Psoas muscle (tissue), 8 donors: ENCODE data around the gene MRPS35. TPM values are rescaled to one million over a fixed set of nuclear protein-coding genes. Genes with fewer than 3 reads are reported as not detected.

Experiments
- ATAC-seq, 4 donors: fragments of 200-7000 bp; cut with Tn5 transposase; one replicate each; pipeline ENCODE4 v1.9.1; 2020; ENCODE audit warnings: moderate library complexity in 3 of 4, mild to moderate bottlenecking in 2 of 4
- DNase-seq, 2 donors: peaks; one replicate each; pipeline ENCODE4 v3.0.0-alpha.2; 2020
- H3K27ac ChIP-seq: fragments of 200-600 bp; one replicate; pipeline ENCODE4 v1.8.0; 2022
- H3K27me3 ChIP-seq, 3 donors: fragments of 200-600 bp in 1 of 3; one replicate each; pipeline versions ENCODE4 v1.6.1 to v1.8.0; 2013 to 2022; ENCODE audit warnings: low read length in 2 of 3, mild to moderate bottlenecking in 2 of 3, moderate library complexity in 1 of 3; ENCODE audit not compliant: insufficient read depth in 3 of 3
- H3K36me3 ChIP-seq, 2 donors: fragments of 200-600 bp in 1 of 2; one replicate each; pipeline versions ENCODE4 v1.6.1 to v1.8.0; 2013 to 2022; ENCODE audit warnings: low read depth in 1 of 2, mild to moderate bottlenecking in 1 of 2, moderate library complexity in 1 of 2; ENCODE audit not compliant: insufficient read depth in 1 of 2
- H3K4me1 ChIP-seq: fragments of 200-600 bp; one replicate; pipeline ENCODE4 v1.8.0; 2022
- H3K4me3 ChIP-seq: fragments of 200-600 bp; one replicate; pipeline ENCODE4 v1.8.0; 2022; ENCODE audit warnings: mild to moderate bottlenecking
- H3K9me3 ChIP-seq: fragments of 200-600 bp; one replicate; pipeline ENCODE4 v1.8.0; 2022
- WGBS, 3 donors: extraction: QIAGEN DNeasy Blood & Tissue Kit; methylation state at CpG; one replicate each; pipeline versions ENCODE4 v1.1.6 to v1.1.7; 2013; 5-methylcytosine and 5-hydroxymethylcytosine counted together
- intact Hi-C, 2 donors: fragments of 100-400 bp; cut with DNase I; formaldehyde crosslinking; loops; one replicate each; pipeline versions ENCODE4 v1.11.0 to v1.14.2; 2022
- polyA plus RNA-seq, 3 donors: library from polyadenylated mRNA; stranded (reverse); fragments of 200-250 nt; gene quantifications; one replicate each; pipeline ENCODE4 v1.2.3, GENCODE V29; 2013
- total RNA-seq, 4 donors: library from RNA; stranded (reverse); fragmentation: NEBNext Ultra II Directional in 2 of 4; extraction: Animal tissue kit (Norgen Biotek cat#: 25700) in 2 of 4; gene quantifications; one replicate each; pipeline versions ENCODE4 v1.2.1 to v1.2.4, GENCODE V29; 2021 to 2023
- TF ChIP-seq, protein P1 (sequence below): fragments of 200-600 bp; IDR thresholded peaks from one replicate; pipeline ENCODE4 v1.8.0; 2022; ENCODE audit warnings: antibody characterized with exemption
- donor health status: healthy with polysubstance abuse.
- donor health status: DM: no; HTN: no; CAD: no; lungs with moderate emphysema.
- donor health status: Bipolar disorder and iron deficiency.
- donor health status: healthy.
- donor health status: DM: yes; HTN: yes; CAD: no.
- donor health status: DM: no; HTN: no; CAD: no.
- donor health status: DM: no; HTN: no; CAD: no.
- donor health status: DM: yes; HTN: yes; CAD: no.

The MRPS35 gene
- total and polyA plus RNA-seq, 7 donors: 48.8 to 129 (median 64.8) TPM

GRCh38 chr12:27682534-27682933 is 28.1 kb upstream of the MRPS35 start:
- Histone ChIP-seq H3K27ac (no peak overlapping the region), H3K27me3 (no peaks in the 10 kb centered on the region), H3K4me3 (no peak overlapping the region), H3K36me3 (peaks cover 18 to 96% of the 10 kb centered on the region in 2 donors), H3K4me1 (no peaks in the 10 kb centered on the region), H3K9me3 (no peaks in the 10 kb centered on the region)
- intact Hi-C loops: no loop called here
- 96 to 100% (median 97%) methylated on average over 2 of the region's 2 CpGs for WGBS, 3 donors
- no peak for DNase-seq
- TF ChIP-seq, protein P1, sequence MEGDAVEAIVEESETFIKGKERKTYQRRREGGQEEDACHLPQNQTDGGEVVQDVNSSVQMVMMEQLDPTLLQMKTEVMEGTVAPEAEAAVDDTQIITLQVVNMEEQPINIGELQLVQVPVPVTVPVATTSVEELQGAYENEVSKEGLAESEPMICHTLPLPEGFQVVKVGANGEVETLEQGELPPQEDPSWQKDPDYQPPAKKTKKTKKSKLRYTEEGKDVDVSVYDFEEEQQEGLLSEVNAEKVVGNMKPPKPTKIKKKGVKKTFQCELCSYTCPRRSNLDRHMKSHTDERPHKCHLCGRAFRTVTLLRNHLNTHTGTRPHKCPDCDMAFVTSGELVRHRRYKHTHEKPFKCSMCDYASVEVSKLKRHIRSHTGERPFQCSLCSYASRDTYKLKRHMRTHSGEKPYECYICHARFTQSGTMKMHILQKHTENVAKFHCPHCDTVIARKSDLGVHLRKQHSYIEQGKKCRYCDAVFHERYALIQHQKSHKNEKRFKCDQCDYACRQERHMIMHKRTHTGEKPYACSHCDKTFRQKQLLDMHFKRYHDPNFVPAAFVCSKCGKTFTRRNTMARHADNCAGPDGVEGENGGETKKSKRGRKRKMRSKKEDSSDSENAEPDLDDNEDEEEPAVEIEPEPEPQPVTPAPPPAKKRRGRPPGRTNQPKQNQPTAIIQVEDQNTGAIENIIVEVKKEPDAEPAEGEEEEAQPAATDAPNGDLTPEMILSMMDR: no peak
- no peak for ATAC-seq

DNA sequence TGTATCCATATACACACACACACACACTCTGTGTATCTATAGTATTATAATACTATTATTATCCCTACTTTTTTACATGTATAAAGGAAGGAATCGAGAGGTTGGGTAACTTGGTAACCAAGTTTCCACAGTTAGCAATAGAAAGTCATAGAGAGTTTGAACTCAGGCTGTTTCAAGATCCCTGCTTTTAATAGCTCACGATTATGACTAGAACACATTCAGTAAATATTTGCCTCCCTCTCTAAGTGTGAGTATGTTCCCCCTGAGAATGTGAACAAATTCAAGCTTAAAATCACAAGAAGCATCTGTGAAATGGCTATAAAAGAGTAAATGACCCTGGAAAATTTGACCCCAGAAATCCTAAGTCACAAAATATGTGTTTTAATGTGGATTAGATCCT is 25.4 kb upstream of the MRPS35 start:
- intact Hi-C loops: no loop called here
- TF ChIP-seq, protein P1: no peak
- 88 to 93% (median 91%) methylated on average over 2 of the region's 2 CpGs for WGBS, 3 donors

GRCh38 chr12:27686147-27686546 is 24.5 kb upstream of the MRPS35 start:
- Histone ChIP-seq H3K36me3 (peaks cover 20 to 98% of the 10 kb centered on the region in 2 donors), H3K4me3 (no peak overlapping the region), H3K4me1 (no peaks in the 10 kb centered on the region), H3K9me3 (no peaks in the 10 kb centered on the region), H3K27ac (no peak overlapping the region), H3K27me3 (no peaks in the 10 kb centered on the region)
- intact Hi-C loops: no loop called here
- TF ChIP-seq, protein P1: no peak
- DNase-seq: no peak
- no peak for ATAC-seq

More for the DNA sequence above, 25.4 kb upstream of the MRPS35 start:
- no peak for ATAC-seq
- no peaks in the 10 kb centered on the region for H3K4me1 ChIP-seq
- H3K4me3 ChIP-seq: no peak overlapping the region
- H3K9me3 ChIP-seq: no peaks in the 10 kb centered on the region
- DNase-seq: no peak
- H3K36me3 ChIP-seq: peaks cover 17 to 99% of the 10 kb centered on the region in 2 donors
- H3K27ac ChIP-seq: no peak overlapping the region
- no peaks in the 10 kb centered on the region for H3K27me3 ChIP-seq

- Histone ChIP-seq H3K36me3 (peaks cover 17 to 98% of the 10 kb centered on the region in 2 donors), H3K4me1 (no peaks in the 10 kb centered on the region), H3K27ac (no peak overlapping the region), H3K9me3 (no peaks in the 10 kb centered on the region), H3K4me3 (no peak overlapping the region), H3K27me3 (no peaks in the 10 kb centered on the region)
- intact Hi-C loops: no loop called here
- ATAC-seq (no peak), DNase-seq (no peak)
- WGBS, 3 donors: 94 to 96% (median 94%) methylated on average over 3 of the region's 3 CpGs
- TF ChIP-seq, protein P1: no peak
Measured at GRCh38 chr12:27688671-27689070, 22.0 kb upstream of the MRPS35 start.

DNA sequence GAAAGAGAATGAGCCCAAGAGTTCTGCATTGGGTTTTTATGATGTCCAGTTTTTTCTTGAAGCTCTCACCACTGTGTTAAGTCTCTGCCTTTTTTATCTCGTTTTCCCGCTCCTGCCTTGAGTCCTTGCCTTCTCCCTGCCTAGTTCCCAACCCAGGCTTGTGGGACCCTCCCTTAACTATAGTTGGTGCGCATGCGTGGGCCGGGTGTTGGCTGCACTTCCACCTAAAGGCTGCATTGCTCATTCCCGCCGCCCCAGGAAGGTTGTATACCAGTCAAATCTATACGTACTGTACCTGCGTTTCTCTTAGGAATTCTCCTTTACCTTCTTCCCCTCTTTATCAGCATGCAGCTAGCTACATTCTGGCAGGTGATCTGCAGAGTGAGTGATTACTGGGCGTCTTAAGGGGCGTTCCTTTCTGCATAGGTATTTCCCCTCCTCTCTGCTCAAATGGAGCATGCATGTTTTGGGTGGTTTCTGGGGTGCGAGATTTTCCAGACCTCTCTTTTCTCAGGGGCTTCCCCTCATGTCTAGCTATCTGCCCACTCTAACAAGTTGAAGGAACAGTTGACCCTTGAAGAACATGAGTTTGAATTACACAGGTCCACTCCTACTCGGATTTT is 21.0 kb upstream of the MRPS35 start:
- ATAC-seq: no peak
- DNase-seq: no peak
- intact Hi-C loops: no loop called here
- Histone ChIP-seq H3K9me3 (no peaks in the 10 kb centered on the region), H3K27ac (no peak overlapping the region), H3K4me1 (no peaks in the 10 kb centered on the region), H3K4me3 (no peak overlapping the region), H3K36me3 (peaks cover 17 to 98% of the 10 kb centered on the region in 2 donors), H3K27me3 (no peaks in the 10 kb centered on the region)
- 92 to 95% (median 94%) methylated on average over 13 of the region's 13 CpGs for WGBS, 3 donors
- TF ChIP-seq, protein P1: no peak
